ENCODE measurements around the gene EPN2.
A peak's percentile ranks its signal among the peaks of the same experiment; 100 is the strongest.
"Not testable (repeated sequence)": the region's sequence is repeated elsewhere in the genome, so short reads cannot be mapped to it uniquely, and the experiment has no call there.

The EPN2 gene

DNA sequence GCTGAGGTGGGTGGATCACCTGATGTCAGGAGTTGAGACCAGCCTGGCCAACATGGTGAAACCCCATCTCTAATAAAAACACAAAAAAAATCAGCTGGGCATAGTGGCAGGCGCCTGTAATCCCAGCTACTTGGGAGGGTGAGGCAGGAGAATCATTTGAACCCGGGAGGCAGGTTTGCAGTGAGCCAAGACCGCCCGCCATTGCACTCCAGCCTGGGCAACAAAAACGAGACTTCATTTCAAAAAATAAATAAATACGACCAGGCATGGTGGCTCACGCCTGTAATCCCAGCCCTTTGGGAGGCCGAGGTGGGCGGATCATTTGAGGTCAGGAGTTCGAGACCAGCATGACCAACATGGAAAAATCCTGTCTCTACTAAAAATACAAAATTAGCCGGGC is 116.2 kb downstream of the EPN2 start:
- DNase-seq, result peak in 2 of 10 donors; percentile 9 to 54
- intact Hi-C loops (cut with DNase I), result not testable (repeated sequence)

DNA sequence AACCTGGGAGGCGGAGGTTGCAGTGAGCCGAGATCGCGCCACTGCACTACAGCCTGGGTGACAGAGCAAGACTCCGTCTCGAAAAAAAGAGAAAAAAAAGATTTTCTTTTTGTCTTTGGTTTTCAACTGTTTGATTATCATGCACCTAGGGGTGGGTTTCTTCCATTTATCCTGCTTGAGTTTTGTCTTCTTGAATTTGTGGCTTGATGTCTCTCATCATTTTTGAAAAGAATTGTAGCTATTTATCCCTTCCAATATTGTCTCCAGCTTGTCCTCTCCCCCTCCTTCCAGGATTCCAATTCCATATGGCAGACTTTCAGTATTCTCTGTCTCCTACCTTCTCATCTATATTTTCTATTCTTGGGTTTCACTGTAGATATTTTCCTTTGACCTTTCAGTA is 117.6 kb downstream of the EPN2 start:
- intact Hi-C loops (cut with DNase I), result no loop called here
- no peak for DNase-seq

DNA sequence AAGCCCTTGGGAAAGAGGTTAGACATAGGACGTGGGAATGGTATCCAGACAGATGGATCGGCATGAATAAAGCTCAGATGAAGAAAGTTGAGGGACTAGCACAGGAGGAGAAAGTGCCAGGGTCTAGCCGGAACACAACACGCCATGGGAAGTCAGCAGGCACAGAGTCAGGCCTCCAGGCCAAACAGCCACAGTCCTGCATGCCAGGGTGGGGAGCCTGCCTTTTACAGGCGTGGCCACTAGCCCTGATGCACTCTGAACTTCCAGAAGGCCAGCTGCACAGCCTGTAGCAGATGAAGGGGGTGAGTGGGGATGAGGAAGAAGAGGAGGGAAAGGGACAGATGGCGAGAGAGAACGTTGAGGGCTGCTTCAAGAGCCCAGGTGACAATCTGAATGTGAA is 120.2 kb downstream of the EPN2 start:
- DNase-seq, result peak in 1 of 10 donors; percentile 15
- intact Hi-C loops (cut with DNase I), result no loop called here

DNA sequence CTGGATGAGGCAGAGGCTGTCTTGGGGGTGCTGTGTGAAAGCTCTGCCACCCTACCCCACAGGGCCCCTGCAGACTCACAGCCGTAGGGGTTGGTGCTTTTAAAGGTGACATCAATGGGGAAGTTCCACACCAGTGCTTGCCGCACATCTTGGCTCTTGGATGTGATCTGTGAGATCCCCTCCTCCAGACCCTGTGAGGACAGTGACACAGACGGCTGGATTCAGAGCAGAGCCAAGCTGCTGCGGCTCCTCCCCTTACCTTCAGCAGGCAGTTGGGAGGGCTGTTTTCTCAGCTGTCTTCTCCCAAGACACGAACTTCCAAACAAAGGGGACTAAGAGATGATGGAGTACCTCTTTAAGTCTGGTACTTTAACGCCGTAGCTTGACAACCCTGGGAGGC is 120.6 kb downstream of the EPN2 start:
- DNase-seq, result peak in 2 of 10 donors; percentile 71 to 74
- intact Hi-C loops (cut with DNase I), result no loop called here

DNA sequence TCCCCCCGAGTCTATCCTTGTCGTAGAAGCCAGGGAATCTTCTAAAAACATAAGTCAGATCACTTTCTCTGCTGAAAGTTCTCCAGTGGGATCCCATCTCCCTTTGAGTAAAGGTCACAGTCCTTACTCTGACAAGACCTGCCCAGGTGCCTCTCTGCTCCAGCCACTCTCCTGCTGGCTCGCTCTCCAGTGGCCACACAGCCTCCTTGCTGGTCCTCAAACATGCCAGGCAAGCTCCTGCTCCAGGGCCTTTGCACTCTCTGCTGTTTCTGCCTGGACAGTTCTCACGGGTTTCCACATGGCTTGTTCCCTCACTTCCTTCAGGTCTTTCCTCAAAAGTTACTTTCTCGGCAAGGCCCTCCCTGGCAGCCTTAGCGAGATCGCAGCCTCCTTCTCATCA is 122.0 kb downstream of the EPN2 start:
- DNase-seq, result peak in 1 of 10 donors; percentile 34
- intact Hi-C loops (cut with DNase I), result no loop called here

DNA sequence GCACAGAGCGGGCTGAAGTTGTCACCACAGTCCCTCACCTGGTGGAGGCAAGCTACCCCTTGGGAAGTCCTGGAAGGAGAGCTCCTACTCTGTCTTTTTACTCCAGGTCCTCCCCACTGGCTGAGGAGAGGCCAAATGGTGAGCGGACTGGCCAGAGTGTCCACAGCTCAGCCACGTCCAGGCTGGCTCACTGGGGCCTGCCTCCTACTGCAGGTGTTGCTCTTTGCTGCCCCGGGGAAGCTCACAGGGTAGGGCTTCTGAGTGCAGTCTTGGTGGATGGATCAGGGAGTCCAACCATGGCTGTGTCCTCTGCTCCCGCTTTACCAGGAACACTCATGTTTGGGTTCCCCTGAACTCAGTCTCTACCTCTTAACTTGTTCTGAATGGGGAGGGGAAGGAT is 122.7 kb downstream of the EPN2 start:
- intact Hi-C loops (cut with DNase I), result loop anchor here (5.0 to 10.0 kb wide), 2 partner anchors 147 to 285 kb away; partner anchors contain the start of gene ALDH3A2
- DNase-seq, result no peak

DNA sequence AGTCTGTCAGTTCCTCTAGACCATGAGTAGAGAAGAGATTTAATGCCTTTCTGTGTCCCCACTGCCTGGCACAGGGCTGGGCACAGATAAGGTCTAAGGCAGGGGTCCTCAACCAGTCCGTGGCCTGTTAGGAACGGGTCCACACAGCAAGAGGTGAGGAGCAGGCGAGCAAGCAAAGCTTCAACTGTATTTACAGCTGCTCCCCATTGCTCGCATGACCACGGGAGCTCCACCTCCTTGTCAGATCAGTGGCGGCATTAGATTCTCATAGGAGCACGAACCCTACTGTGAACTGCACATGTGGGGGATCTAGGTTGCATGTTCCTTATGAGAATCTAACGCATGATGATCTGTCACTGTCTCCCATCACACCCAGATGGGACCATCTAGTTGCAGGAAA is 123.6 kb downstream of the EPN2 start:
- intact Hi-C loops (cut with DNase I), result loop anchor here (5.0 to 10.0 kb wide), 2 partner anchors 147 to 284 kb away; partner anchors contain the start of gene ALDH3A2
- peak in 1 of 10 donors; percentile 22 for DNase-seq

DNA sequence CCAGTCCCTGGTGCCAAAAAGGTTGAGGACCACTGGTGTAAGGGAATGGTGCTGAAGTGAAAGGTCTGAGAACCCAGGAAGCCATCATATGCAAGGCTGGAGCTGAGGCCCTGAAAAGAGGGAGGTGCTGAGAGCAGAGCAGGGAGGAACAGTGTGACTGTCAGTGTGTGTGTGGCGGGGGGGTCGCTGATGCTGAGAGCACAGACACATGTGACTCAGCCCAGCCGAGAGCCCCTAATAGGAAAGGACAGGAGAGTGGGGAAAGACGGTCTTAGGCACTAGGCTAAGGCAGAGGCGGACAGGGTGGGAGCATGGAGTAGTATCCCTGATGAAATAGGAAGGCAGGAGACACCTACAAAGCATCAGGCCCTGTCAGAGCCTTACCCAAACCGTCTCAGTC is 124.2 kb downstream of the EPN2 start:
- DNase-seq, result peak in 1 of 10 donors; percentile 73
- intact Hi-C loops (cut with DNase I), result loop anchor here (5.0 to 10.0 kb wide), 2 partner anchors 146 to 283 kb away; partner anchors contain the start of gene ALDH3A2

DNA sequence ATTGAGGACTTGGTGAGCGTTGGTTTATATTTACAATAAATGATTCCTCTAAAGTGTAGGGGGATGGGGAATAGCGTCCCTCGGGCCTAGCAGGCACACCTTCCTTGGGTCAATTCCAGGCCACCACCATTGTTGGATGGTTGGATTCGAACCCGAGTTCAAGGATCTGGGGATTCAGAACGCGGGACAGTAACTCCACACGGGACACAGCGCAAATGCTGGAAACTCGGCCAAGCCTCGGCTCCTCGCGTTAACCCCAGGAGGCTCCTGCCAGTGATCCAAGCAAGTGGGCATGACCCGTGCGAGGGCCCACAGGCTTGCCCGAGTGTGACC is 124.7 kb downstream of the EPN2 start:
- DNase-seq, result no peak
- intact Hi-C loops (cut with DNase I), result loop anchor here (5.0 to 10.0 kb wide), 2 partner anchors 145 to 283 kb away; partner anchors contain the start of gene ALDH3A2

DNA sequence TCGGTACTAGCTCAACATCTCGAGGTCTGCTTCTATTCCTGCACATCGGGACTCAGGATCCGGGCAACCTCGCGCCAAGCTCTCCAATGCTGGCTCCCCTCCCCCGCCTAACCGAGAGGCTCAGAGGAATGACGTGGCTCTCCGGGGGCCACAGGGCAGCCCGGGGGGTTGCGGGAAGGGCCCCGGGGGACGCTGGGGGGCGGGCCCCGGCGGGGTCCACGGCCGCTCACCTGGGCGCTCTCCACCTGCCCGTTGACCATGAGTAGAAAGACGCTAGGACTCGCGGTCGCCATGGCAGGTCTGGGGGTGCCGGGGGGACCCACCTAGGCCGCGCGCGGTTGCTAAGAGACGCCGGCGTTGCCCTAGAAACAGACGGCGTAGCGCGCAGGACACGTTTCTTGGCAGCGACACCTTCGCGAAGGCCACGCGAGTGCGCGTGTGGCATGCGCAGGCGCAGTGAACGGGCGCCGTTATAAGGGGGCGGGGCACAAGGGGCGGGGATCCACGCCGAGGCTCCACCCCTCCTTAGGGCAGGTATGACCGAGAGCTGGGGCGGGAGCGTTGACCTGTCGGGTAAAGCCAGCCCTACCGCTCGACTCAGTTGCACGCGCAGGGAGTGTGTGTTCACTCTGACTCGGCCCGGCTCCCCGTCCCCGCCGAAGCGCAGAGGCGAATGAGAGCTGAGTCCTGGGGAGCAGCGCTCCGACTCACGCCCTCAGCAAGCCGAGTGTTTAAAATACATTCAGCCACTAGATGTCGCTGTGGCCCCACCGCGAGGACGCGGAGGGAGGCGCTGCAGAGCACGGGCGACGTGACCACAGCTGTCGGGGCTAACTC is 125.3 kb downstream of the EPN2 start, which contains the start of gene B9D1:
B9D1 (minus strand) TSS at position 447 of the 837 bp plus-strand sequence; CDS start at position 293, 154 bp downstream.
- intact Hi-C loops (cut with DNase I), result loop anchor here (1.0 to 10.0 kb wide), 4 partner anchors 85 to 404 kb away; partner anchors contain the start of gene ALDH3A2
- peak; percentile 89 to 98 (median 94) for DNase-seq

DNA sequence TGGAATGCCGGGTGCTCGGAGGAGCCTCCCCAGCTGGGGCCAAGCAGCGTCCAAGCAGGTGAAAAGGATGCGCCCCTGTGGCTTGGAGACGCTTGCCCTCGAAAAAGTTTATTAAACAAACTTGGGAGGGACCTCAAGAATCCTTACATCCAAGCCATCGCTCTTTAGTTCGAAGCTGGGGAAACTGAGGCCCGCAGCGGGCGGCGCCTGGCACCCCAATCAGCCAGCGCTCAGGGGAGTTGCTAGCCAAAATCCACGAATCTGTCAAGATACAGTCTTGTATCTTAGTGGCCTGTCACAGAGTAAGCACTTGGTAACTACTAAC is 125.9 kb downstream of the EPN2 start:
- no peak for DNase-seq
- intact Hi-C loops (cut with DNase I), result loop anchor here (1.0 to 10.0 kb wide), 4 partner anchors 84 to 403 kb away; partner anchors contain the start of gene ALDH3A2

DNA sequence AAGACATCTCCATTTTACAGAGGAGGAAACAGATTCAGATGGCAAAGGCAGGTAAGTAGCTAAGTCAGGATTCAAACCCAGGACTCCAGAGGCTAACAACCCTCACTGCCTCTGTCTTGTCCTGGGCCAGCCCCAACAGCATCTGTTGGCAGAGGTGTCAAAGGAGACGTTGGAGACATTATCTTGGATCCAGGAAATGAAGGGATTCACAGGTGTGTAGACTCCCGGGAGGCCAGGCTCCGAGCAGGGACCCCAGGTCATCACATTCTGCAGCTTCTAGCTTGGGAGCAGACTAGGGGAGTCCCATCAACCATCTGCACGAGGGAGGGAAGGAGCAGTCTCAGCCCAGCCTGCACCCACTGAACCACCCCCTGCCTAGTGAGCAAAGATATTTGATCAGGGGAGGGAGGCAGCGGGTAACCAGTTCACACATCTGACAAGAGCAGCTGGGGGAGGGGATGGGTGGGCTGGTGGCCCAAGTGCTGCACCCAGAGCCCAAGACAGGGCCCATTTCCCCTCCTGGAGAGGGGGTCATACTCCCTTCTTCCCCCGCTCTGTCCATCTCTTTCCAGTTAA is 126.4 kb downstream of the EPN2 start:
- peak in 1 of 10 donors; percentile 69 for DNase-seq
- intact Hi-C loops (cut with DNase I), result loop anchor here (1.0 to 10.0 kb wide), 4 partner anchors 84 to 403 kb away; partner anchors contain the start of gene ALDH3A2

DNA sequence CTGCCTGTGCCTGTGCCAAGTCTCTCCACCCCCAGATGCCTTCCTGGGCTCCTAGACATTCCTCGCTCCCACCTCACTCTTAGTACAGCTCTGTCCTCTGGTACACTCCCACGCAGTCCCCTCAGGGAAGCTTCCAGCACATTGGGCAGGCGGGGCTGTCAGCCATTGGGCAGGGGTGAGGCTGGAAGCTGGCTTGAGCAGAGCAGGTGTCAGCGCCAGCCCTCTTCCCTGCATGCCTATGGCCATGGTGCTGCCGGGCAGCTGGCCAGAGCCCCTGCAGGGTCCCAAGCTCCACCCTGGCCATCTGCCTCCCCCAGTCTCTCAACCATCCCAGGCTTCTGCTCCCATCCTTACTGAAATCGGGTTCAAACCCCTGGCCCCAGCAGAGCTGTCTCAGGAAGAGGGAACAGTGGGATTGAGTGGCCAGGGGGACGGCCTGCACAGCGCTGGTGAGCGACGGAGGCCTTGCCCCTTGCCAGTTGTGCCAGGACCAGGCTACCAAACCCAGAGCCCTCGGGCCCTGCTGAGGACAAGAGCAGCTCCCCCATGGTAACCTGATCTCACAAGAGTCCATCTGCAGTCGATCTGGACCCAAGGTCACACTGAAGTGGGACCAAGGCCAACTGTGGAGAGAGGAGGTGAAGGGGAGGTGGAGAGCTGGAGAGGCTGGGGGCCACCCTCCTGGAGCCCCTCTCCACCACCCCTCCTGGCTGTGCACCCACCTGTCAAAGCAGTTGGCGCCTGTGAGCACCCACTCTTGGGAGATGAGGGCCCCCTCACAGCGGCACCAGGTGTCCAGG is 127.7 kb downstream of the EPN2 start:
- intact Hi-C loops (cut with DNase I), result loop anchor here (5.0 to 10.0 kb wide), 2 partner anchors 142 to 280 kb away; partner anchors contain the start of gene ALDH3A2
- DNase-seq, result peak in 8 of 10 donors; percentile 60 to 95 (median 78)

DNA sequence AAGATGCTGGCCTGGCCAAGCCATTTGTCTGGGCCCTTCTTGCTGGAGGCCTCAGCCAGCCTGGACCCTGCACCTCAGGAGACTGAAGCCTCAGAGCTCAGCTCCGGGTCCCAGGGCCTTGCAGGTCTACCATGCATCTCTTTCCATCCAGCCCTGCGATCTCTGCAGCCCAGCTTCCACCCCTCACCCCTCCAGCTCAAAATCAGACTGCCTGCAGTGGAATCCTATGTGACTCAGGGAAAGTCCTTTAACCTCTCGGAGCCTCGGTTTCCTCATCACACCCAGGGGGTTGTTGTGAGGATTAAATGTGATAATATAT is 128.3 kb downstream of the EPN2 start:
- intact Hi-C loops (cut with DNase I), result loop anchor here (10.0 kb wide), 1 partner anchor 279 kb away; the partner anchor contains the start of gene ALDH3A2
- DNase-seq, result peak in 1 of 10 donors; percentile 50

DNA sequence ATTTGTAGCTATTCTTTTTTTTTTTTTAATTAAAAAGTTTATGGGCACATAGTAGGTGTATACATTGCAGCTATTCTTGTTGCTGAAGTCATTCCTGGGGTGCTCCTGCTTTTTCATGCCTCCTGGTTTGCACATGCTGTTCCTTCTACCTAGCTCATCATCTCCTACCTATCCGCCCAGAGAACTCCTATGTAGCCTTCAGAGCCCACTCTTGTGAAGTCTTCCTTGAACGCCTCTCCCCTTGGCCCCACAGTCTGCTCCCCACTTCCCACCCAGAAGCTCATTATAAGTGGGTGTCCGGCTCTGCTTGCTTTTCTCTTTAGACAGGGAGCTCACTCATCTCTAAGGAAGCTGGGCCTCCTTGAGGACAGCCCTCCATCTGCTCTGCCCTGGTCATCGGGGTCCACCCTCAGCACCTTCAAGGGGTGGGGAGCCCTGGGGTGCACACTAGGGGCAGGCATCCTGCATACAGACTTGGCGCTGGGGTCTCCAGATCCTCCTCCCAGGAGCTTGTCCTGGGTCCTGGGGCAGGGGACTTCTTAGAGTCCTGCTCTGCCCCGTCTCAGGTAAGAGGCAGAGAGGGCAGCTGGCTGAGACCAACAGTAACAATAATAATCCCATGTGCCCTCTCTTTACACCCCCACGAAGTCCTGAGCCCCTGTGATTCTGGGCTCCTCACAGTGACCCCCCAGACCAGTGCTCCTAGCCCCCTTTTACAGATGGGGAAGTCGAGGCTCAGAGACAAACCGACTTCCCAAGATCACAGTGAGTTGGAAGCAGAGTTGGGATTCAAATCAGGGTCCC is 128.9 kb downstream of the EPN2 start:
- DNase-seq, result peak in 1 of 10 donors; percentile 25
- intact Hi-C loops (cut with DNase I), result loop anchor here (10.0 kb wide), 1 partner anchor 279 kb away; the partner anchor contains the start of gene ALDH3A2

DNA sequence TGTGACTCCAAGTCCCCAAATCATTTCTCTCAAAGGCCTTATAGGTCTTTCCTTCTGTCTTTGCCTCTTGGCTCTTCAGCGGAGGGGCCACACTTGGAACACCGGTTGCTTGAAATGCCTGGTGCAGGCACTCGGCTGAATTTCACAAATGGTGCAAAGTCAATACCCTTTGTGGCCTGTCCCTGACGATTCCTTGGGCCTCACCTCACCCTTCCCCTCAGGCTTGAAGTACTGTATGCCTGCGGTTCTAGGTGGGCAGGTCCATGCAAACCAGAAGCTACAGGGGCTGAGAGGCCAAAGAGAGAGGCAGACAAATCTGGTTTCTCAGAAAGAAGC is 129.4 kb downstream of the EPN2 start:
- intact Hi-C loops (cut with DNase I), result loop anchor here (10.0 kb wide), 1 partner anchor 278 kb away; the partner anchor contains the start of gene ALDH3A2
- peak in 1 of 10 donors; percentile 19 for DNase-seq

DNA sequence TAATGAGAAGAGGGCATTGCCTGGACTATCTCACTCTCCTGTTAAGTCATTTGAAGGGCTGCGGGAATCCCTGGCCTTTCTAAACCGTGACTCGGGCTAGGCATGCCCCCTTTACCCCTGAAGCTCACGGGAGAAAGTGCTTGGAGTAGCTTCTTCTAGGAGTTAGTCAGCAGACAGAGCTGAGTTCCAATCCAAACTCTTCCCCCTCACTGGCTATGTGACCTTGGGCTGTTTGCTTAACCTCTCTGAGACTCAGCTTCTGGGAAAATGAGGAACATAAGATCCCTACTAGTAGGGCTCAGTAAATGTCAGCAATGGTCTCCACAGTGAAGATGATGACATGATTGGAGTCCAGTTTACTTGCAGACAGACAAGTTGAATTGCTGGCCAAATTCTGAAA is 131.1 kb downstream of the EPN2 start:
- intact Hi-C loops (cut with DNase I), result loop anchor here (10.0 kb wide), 1 partner anchor 277 kb away; the partner anchor contains the start of gene ALDH3A2
- no peak for DNase-seq

DNA sequence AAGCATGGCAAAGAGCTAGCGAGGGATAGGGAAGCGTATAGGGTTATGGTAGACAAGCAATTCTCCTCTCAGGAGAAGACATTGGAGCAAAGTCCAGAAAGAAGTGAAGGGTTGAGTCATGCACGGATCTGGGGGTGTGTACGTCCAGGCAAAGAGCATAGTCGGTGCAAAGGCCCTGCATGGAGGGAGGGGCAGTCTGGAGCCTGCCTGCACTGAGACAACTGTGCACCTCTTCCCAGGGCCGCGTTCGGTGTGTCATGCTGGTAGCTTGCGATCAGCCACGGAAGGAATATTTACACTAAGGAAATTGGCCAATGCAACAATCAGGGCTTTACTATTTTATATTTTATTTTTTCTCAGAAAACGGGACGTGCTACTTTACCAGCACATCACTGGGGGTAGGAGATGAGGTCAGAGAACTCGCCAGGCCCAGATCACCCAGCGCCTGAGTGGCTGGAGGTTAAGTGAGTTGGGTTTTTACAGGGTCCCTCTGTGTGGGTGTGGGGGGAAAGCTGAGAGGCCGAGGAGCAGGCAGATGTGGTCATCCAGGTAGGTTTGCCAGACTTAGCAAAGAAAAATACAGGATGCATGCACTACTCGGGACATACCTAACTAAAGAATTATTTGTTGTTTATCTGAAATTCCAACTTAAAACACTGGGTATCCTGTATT is 132.1 kb downstream of the EPN2 start:
- intact Hi-C loops (cut with DNase I), result loop anchor here (10.0 kb wide), 1 partner anchor 276 kb away; the partner anchor contains the start of gene ALDH3A2
- no peak for DNase-seq

Measured in posterior cingulate gyrus (tissue), 11 donors.